Measurements from ENCODE around the gene ZSCAN5C.
"Not testable (repeated sequence)": the region's sequence is repeated elsewhere in the genome, so short reads cannot be mapped to it uniquely, and the experiment has no call there.

Gene ZSCAN5C

GRCh38 chr19:56191711-56192110 lies 10.4 kb upstream of the ZSCAN5C start:
- DNase-seq (ENCODE audit: low read depth in 2 of 2) = no peak

DNA sequence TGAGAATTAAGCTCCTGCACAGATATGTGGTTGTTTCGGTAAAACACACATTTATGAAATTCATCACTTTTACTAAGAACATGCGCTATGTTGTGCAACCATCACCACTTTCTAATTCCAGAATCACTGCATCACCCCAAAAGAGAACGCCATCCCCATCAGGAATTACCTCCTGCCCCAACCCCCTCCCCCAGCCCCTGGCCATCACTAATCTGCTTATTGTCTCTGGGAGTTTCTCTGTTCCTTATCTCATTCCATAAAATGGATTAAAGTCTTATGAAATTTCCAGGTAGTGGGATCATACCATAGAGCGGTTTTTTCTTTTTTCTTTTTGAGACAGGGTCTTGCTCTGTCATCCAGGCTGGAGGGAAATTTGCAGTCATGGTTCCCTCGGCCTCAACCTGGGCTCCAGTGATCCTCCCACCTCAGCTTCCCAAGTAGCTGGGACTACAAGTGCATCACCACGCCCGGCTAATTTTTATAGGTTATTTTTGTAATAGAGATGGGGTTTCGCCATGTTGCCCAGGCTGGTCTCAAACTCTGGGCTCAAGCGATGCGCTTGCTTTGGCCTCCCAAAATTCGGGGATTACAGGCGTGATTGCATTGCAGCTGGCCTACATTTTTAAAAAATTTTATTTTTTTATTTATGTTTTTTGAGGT lies 8.0 kb upstream of the ZSCAN5C start:
- no peak for DNase-seq (ENCODE audit: low read depth in 2 of 2)

- DNase-seq (ENCODE audit: low read depth in 2 of 2) = not testable (repeated sequence)
Observed at GRCh38 chr19:56197646-56198045, 4.4 kb upstream of the ZSCAN5C start, which contains the start of gene ZSCAN5B. Gene ZSCAN5B, minus strand, starts transcription at chr19:56197783. Its CDS starts 4,731 bp downstream, at chr19:56193052.

DNA sequence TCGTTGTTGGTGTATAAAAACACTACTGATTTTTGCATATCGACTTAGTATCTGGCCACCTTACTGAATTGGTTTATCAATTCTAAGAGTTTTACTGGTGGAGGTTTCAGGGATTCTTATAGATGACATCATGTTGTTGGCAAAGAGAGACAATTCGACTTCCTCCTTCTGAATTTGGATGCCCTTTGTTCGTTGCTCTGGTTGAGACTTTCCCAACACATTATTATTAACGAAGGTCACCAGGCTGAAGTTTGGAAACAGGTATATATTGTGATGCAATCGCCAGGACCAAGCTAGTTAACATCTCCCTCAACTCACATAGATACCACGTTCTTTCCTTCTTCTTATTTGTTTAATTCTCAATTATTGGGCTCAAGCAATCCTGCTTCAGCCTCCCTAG lies 2.4 kb upstream of the ZSCAN5C start:
- no peak for DNase-seq (ENCODE audit: low read depth in 2 of 2)

DNA sequence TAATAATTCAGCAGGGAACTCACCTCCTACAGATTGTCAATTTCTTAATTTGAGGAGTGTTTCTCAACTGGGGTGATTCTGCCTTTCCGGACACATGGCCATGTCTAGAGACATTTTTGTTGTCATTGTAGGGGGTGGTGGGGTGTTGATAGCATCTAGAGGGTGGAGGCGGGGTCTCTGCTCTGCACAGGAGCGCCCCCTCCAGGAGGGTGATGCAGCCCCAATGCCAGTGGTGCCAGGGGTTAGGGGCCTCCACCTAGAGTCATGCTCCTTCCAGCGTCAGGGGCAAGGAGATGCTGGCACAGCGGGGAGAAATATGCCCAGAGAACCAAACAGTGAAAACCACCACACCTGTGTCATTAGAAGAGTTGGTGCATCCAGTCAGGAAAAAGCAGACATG lies 5.5 kb downstream of the ZSCAN5C start:
- DNase-seq (ENCODE audit: low read depth in 2 of 2) = not testable (repeated sequence)

DNA sequence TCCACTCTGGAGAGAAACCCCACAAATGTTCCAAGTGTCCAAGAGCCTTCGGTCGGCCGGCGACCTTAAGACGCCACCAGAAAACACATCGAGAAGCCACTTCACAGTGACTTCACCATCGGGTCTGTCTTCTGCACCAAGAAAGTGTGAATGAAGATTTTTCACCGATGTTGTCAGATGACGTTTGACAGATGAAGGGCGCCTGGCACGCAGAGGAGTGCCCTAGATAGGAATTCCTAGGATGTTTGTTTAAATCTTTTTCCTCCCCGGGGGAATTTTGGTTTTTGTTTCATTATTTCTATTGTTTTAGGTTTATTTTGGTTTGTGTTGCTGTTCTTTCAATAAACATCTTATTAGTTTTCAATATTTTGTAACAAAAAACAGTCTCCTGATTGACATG lies 7.0 kb downstream of the ZSCAN5C start:
- no peak for DNase-seq (ENCODE audit: low read depth in 2 of 2)

DNA sequence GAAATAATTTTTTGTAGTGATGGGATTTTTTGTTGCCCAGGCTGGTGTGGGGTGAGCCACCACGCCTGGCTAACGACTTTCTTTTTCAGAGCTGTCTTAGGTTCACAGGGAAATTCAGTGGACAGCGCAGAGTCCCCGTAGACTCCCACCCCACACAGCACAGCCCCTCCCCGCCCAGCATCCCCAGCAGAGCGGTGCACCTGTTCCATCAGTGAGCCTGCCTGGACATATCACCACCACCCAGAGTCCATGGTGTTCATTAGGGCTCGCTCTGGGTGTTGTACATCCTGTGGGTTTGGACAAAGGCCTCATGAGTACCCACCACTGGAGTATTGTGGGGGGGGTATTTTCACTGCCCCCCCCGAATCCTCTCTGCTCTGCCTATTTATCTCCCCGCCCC lies 8.0 kb downstream of the ZSCAN5C start:
- DNase-seq (ENCODE audit: low read depth in 2 of 2) = not testable (repeated sequence)

DNA sequence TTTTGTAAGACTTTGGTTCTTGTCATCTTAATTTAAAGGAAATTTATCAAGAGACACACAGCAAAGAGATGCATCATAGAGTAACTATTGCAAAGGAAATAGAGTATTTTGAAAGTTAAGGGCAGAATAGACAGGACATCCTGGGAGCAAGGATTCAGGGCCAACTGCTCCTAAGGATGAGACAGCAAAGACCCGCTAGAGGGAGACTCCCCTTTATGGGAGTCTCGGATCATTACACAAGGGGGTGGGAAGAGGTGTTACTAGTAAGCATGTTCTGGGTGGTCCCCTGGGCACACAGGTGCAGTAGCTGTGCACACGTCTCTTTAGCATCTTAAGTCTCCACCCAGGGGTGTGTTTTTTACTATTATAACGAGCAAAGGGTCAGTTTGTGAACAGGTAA lies 9.6 kb downstream of the ZSCAN5C start:
- DNase-seq (ENCODE audit: low read depth in 2 of 2) = no peak

- DNase-seq (ENCODE audit: low read depth in 2 of 2) = no peak
Observed at GRCh38 chr19:56217039-56217949, 15.2 kb downstream of the ZSCAN5C start.

DNA sequence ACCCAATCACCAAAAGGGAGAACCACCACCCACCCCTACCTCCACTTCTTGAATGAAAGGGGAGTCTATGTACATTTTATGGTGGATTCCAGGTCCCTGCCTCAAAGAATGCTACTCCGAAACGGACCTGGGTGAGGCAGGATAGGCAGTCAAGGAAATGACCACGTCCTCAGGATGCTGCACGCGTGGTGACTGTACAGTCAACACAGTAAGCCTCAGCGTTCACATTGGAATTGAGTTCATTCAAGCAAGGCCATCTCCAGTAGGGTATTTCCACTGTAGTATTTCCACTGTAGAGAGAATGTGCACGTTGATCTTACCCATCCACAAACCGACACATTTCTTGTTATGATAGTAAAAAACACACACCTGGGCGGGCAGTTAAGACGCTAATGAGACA lies 16.9 kb downstream of the ZSCAN5C start:
- no peak for DNase-seq (ENCODE audit: low read depth in 2 of 2)

GRCh38 chr19:56221442-56221841 lies 19.4 kb downstream of the ZSCAN5C start:
- DNase-seq (ENCODE audit: low read depth in 2 of 2) = not testable (repeated sequence)

DNA sequence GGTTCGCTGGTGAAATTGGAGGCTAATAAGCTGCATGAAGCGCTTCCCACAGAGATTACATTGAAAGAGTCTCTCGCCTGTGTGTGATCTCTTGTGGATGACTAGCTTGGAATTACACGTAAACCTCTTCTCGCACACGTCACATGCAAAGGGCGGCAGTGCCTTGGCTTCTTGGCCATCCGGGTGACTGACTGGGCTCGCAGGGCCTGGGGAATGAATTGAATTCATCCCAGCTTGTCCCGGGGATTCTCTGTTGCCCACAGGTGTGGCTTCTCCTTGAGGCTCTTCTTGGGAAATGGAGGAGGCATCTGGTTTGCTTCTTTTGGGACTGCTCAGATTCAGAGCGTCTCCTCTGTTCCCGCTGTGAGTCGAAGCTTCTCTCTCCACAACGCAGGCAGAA lies 19.8 kb downstream of the ZSCAN5C start:
- DNase-seq (ENCODE audit: low read depth in 2 of 2) = no peak

DNA sequence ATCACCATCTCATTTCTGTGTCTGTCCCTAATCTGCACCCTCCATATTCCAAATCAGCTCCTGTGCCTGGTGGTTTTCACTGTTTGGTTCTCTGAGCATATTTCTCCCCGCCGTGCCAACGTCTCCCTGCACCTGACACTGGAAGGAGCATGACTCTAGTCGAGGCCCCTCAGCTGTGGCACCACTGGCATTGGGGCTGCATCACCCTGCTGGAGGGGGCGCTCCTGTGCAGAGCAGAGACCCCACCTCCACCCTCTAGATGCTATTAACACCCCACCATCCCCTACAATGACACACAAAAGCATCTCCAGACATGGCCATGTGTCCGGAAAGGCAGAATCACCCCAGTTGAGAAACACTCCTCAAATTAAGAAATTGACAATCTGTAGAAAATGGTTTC lies 20.8 kb downstream of the ZSCAN5C start:
- DNase-seq (ENCODE audit: low read depth in 2 of 2) = no peak

GRCh38 chr19:56223481-56223880 lies 21.4 kb downstream of the ZSCAN5C start:
- no peak for DNase-seq (ENCODE audit: low read depth in 2 of 2)

- DNase-seq (ENCODE audit: low read depth in 2 of 2) = no peak
Observed at GRCh38 chr19:56245121-56245740, 43.2 kb downstream of the ZSCAN5C start.

- not testable (repeated sequence) for DNase-seq (ENCODE audit: low read depth in 2 of 2)
Observed at GRCh38 chr19:56245764-56246163, 43.7 kb downstream of the ZSCAN5C start.

GRCh38 chr19:56248736-56249338 lies 46.8 kb downstream of the ZSCAN5C start:
- DNase-seq (ENCODE audit: low read depth in 2 of 2) = not testable (repeated sequence)

- DNase-seq (ENCODE audit: low read depth in 2 of 2) = peak; percentile 25 to 40
Observed at GRCh38 chr19:56252699-56253422, 50.8 kb downstream of the ZSCAN5C start.

DNA sequence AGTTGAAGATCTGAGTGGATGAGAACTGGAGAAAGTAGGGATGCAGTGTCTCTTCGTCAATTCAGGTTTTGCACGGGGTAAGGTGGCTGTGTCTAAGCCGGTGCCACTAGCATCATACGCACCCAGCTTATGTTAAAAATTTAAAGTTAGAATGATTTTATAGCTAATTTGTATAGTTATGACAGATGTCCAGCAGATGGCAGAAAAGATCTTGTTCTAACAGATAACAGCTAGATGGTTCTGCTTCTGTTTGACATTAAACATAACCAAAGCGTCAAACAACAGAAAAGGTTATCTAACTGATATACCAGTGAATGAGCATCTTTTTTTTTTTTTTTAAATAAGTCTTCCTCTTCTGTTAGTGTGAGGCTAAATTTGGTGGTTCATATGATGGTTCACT lies 51.7 kb downstream of the ZSCAN5C start:
- DNase-seq (ENCODE audit: low read depth in 2 of 2) = no peak

- no peak for DNase-seq (ENCODE audit: low read depth in 2 of 2)
Observed at GRCh38 chr19:56258272-56258671, 56.2 kb downstream of the ZSCAN5C start.
